ENCODE measurements around the gene PUM1. TPM values are rescaled to one million over a fixed set of nuclear protein-coding genes. Genes with fewer than 3 reads are reported as not detected.

PUM1 gene
- 71.9 TPM for polyA plus RNA-seq
- long read RNA-seq, donor 1, full-length matches to known transcripts, result 1 of 1 reads
- long read RNA-seq, donor 1, partial matches to known transcripts, result 0 of 1 reads
- long read RNA-seq, donor 1, other reads (novel, unspliced or antisense), result 0 of 1 reads
- long read RNA-seq, donor 2, full-length matches to known transcripts, result 3 of 19 reads
- long read RNA-seq, donor 2, partial matches to known transcripts, result 16 of 19 reads
- long read RNA-seq, donor 2, other reads (novel, unspliced or antisense), result 0 of 19 reads
- long read RNA-seq, donor 3, result 0 reads
- long read RNA-seq, donor 4, partial matches to known transcripts, result 0 of 1 reads
- long read RNA-seq, donor 4, other reads (novel, unspliced or antisense), result 0 of 1 reads
- long read RNA-seq, donor 5, full-length matches to known transcripts, result 3 of 21 reads
- long read RNA-seq, donor 5, partial matches to known transcripts, result 18 of 21 reads
- long read RNA-seq, donor 5, other reads (novel, unspliced or antisense), result 0 of 21 reads
- long read RNA-seq, donor 6, full-length matches to known transcripts, result 1 of 6 reads
- long read RNA-seq, donor 6, partial matches to known transcripts, result 5 of 6 reads
- long read RNA-seq, donor 6, other reads (novel, unspliced or antisense), result 0 of 6 reads
- long read RNA-seq, donor 7, partial matches to known transcripts, result 0 of 1 reads
- long read RNA-seq, donor 7, other reads (novel, unspliced or antisense), result 0 of 1 reads
- long read RNA-seq, donor 8, full-length matches to known transcripts, result 6 of 20 reads
- long read RNA-seq, donor 8, partial matches to known transcripts, result 14 of 20 reads
- long read RNA-seq, donor 8, other reads (novel, unspliced or antisense), result 0 of 20 reads
- long read RNA-seq, donor 9, full-length matches to known transcripts, result 2 of 2 reads
- long read RNA-seq, donor 9, partial matches to known transcripts, result 0 of 2 reads
- long read RNA-seq, donor 9, other reads (novel, unspliced or antisense), result 0 of 2 reads
- long read RNA-seq, donor 10, partial matches to known transcripts, result 0 of 3 reads
- long read RNA-seq, donor 10, other reads (novel, unspliced or antisense), result 0 of 3 reads
- long read RNA-seq, donor 11, full-length matches to known transcripts, result 1 of 12 reads
- long read RNA-seq, donor 11, partial matches to known transcripts, result 11 of 12 reads
- long read RNA-seq, donor 11, other reads (novel, unspliced or antisense), result 0 of 12 reads

- no peaks in the 10 kb centered on the region for H3K9me3 ChIP-seq (ENCODE audit: control insufficient read depth, low read depth, low read length)
- H3K27ac ChIP-seq (ENCODE audit: low read length), result peak within 1 kb of the TSS; percentile 96
- DNase-seq, result peak; percentile 99
- no peaks in the 10 kb centered on the region for H3K36me3 ChIP-seq (ENCODE audit: control insufficient read depth, insufficient read depth, low read length)
- no peaks in the 10 kb centered on the region for H3K27me3 ChIP-seq (ENCODE audit: control insufficient read depth, insufficient read depth, low read length)
- WGBS (ENCODE audit: insufficient coverage, low lambda C conversion rate), result no CpG with 5 or more reads among the region's 72 CpGs
- H3K4me1 ChIP-seq (ENCODE audit: control insufficient read depth, insufficient read depth, low read length), result peaks cover 15% of the 10 kb centered on the region
- peak within 1 kb of the TSS; percentile 83 for H3K4me3 ChIP-seq (ENCODE audit: low read length)
These were observed at the start of gene PUM1 for GRCh38 chr1:31065310-31066217. TSS of gene PUM1 (minus strand) at chr1:31065717. CDS start at chr1:31059566, 6,151 bp downstream.

GRCh38 chr1:31112266-31112935 is 46.9 kb upstream of the PUM1 start:
- Histone ChIP-seq H3K27me3 (ENCODE audit: control insufficient read depth, insufficient read depth, low read length) (no peaks in the 10 kb centered on the region), H3K36me3 (ENCODE audit: control insufficient read depth, insufficient read depth, low read length) (no peaks in the 10 kb centered on the region), H3K4me3 (ENCODE audit: low read length) (no peak overlapping the region), H3K4me1 (ENCODE audit: control insufficient read depth, insufficient read depth, low read length) (peaks cover 6% of the 10 kb centered on the region), H3K27ac (ENCODE audit: low read length) (peak overlapping the region; percentile 62), H3K9me3 (ENCODE audit: control insufficient read depth, low read depth, low read length) (no peaks in the 10 kb centered on the region)
- DNase-seq, result peak; percentile 52 to 69
- 44% methylated on average over 4 of the region's 15 CpGs for WGBS (ENCODE audit: insufficient coverage, low lambda C conversion rate)

GRCh38 chr1:31111290-31111951 is 45.9 kb upstream of the PUM1 start:
- Histone ChIP-seq H3K4me3 (ENCODE audit: low read length) (no peak overlapping the region), H3K36me3 (ENCODE audit: control insufficient read depth, insufficient read depth, low read length) (no peaks in the 10 kb centered on the region), H3K9me3 (ENCODE audit: control insufficient read depth, low read depth, low read length) (no peaks in the 10 kb centered on the region), H3K27ac (ENCODE audit: low read length) (peak overlapping the region; percentile 62), H3K4me1 (ENCODE audit: control insufficient read depth, insufficient read depth, low read length) (peaks cover 6% of the 10 kb centered on the region), H3K27me3 (ENCODE audit: control insufficient read depth, insufficient read depth, low read length) (no peaks in the 10 kb centered on the region)
- no CpG with 5 or more reads among the region's 8 CpGs for WGBS (ENCODE audit: insufficient coverage, low lambda C conversion rate)
- peak; percentile 66 to 67 for DNase-seq

GRCh38 chr1:31110846-31111245 is 45.3 kb upstream of the PUM1 start:
- no peaks in the 10 kb centered on the region for H3K27me3 ChIP-seq (ENCODE audit: control insufficient read depth, insufficient read depth, low read length)
- H3K4me1 ChIP-seq (ENCODE audit: control insufficient read depth, insufficient read depth, low read length), result peaks cover 6% of the 10 kb centered on the region
- WGBS (ENCODE audit: insufficient coverage, low lambda C conversion rate), result 100% methylated on average over 1 of the region's 7 CpGs
- no peaks in the 10 kb centered on the region for H3K36me3 ChIP-seq (ENCODE audit: control insufficient read depth, insufficient read depth, low read length)
- no peak overlapping the region for H3K4me3 ChIP-seq (ENCODE audit: low read length)
- H3K27ac ChIP-seq (ENCODE audit: low read length), result peak overlapping the region; percentile 62
- no peak for DNase-seq
- H3K9me3 ChIP-seq (ENCODE audit: control insufficient read depth, low read depth, low read length), result no peaks in the 10 kb centered on the region

GRCh38 chr1:31108861-31109260 is 43.3 kb upstream of the PUM1 start:
- no CpG with 5 or more reads among the region's 5 CpGs for WGBS (ENCODE audit: insufficient coverage, low lambda C conversion rate)
- Histone ChIP-seq H3K9me3 (ENCODE audit: control insufficient read depth, low read depth, low read length) (no peaks in the 10 kb centered on the region), H3K27ac (ENCODE audit: low read length) (no peak overlapping the region), H3K27me3 (ENCODE audit: control insufficient read depth, insufficient read depth, low read length) (no peaks in the 10 kb centered on the region), H3K4me1 (ENCODE audit: control insufficient read depth, insufficient read depth, low read length) (peaks cover 6% of the 10 kb centered on the region), H3K4me3 (ENCODE audit: low read length) (no peak overlapping the region), H3K36me3 (ENCODE audit: control insufficient read depth, insufficient read depth, low read length) (no peaks in the 10 kb centered on the region)
- no peak for DNase-seq

GRCh38 chr1:31105646-31106045 is 40.1 kb upstream of the PUM1 start:
- peaks cover 15% of the 10 kb centered on the region for H3K4me1 ChIP-seq (ENCODE audit: control insufficient read depth, insufficient read depth, low read length)
- no peaks in the 10 kb centered on the region for H3K9me3 ChIP-seq (ENCODE audit: control insufficient read depth, low read depth, low read length)
- DNase-seq, result no peak
- no peak overlapping the region for H3K27ac ChIP-seq (ENCODE audit: low read length)
- no peak overlapping the region for H3K4me3 ChIP-seq (ENCODE audit: low read length)
- no peaks in the 10 kb centered on the region for H3K36me3 ChIP-seq (ENCODE audit: control insufficient read depth, insufficient read depth, low read length)
- no CpG with 5 or more reads among the region's 8 CpGs for WGBS (ENCODE audit: insufficient coverage, low lambda C conversion rate)
- H3K27me3 ChIP-seq (ENCODE audit: control insufficient read depth, insufficient read depth, low read length), result no peaks in the 10 kb centered on the region

- Histone ChIP-seq H3K4me3 (ENCODE audit: low read length) (no peak overlapping the region), H3K36me3 (ENCODE audit: control insufficient read depth, insufficient read depth, low read length) (no peaks in the 10 kb centered on the region), H3K9me3 (ENCODE audit: control insufficient read depth, low read depth, low read length) (no peaks in the 10 kb centered on the region), H3K27ac (ENCODE audit: low read length) (peak overlapping the region; percentile 55), H3K27me3 (ENCODE audit: control insufficient read depth, insufficient read depth, low read length) (no peaks in the 10 kb centered on the region), H3K4me1 (ENCODE audit: control insufficient read depth, insufficient read depth, low read length) (peaks cover 28% of the 10 kb centered on the region)
- peak; percentile 80 to 88 for DNase-seq
- no CpG with 5 or more reads among the region's 5 CpGs for WGBS (ENCODE audit: insufficient coverage, low lambda C conversion rate)
These were observed 37.0 kb upstream of the PUM1 start for GRCh38 chr1:31102501-31102950.

GRCh38 chr1:31101147-31101502 is 35.6 kb upstream of the PUM1 start:
- Histone ChIP-seq H3K4me3 (ENCODE audit: low read length) (no peak overlapping the region), H3K36me3 (ENCODE audit: control insufficient read depth, insufficient read depth, low read length) (no peaks in the 10 kb centered on the region), H3K4me1 (ENCODE audit: control insufficient read depth, insufficient read depth, low read length) (peaks cover 28% of the 10 kb centered on the region), H3K9me3 (ENCODE audit: control insufficient read depth, low read depth, low read length) (no peaks in the 10 kb centered on the region), H3K27ac (ENCODE audit: low read length) (peak overlapping the region; percentile 92), H3K27me3 (ENCODE audit: control insufficient read depth, insufficient read depth, low read length) (no peaks in the 10 kb centered on the region)
- peak in 1 of 2 donors; percentile 42 for DNase-seq
- no CpG with 5 or more reads among the region's 4 CpGs for WGBS (ENCODE audit: insufficient coverage, low lambda C conversion rate)
